GM12878 (cell line): Measurements from ENCODE around the gene PELO. TPM values are rescaled to one million over a fixed set of nuclear protein-coding genes. Genes with fewer than 3 reads are reported as not detected.

ENCODE experiments used
- ATAC-seq: fragments of 200-7000 bp; cut with Tn5 transposase; 3 replicates; pipeline ENCODE4 v1.9.1; 2020; ENCODE audit warnings: mild to moderate bottlenecking, moderate library complexity
- BruUV-seq: library from RNA; stranded (reverse); fragments of 400-500 nt; replicated peaks from 2 replicates; lab custom pipeline; 2021; lab: Mats Ljungman, UMichigan
- CTCF ChIA-PET: fragments of 300-600 bp; sonication (Branson Sonifier 250); formaldehyde crosslinking; extraction: SDS; loops from one replicate; lab custom pipeline; 2021; ENCODE audit warnings: inconsistent platforms; lab: Yijun Ruan, JAX
- POLR2A ChIA-PET: fragments of 350-600 bp; formaldehyde crosslinking; extraction: SDS; loops from one replicate; lab custom pipeline; 2021; ENCODE audit warnings: inconsistent platforms; lab: Charles Lee
- RAD21 ChIA-PET: fragments of 300-600 bp; sonication (Branson Sonifier 250); formaldehyde crosslinking; loops from one replicate; lab custom pipeline; 2023; ENCODE audit warnings: antibody characterized with exemption; ENCODE audit not compliant: unreplicated experiment; lab: Charles Lee
- SMC1A ChIA-PET: fragments of 300-600 bp; sonication (Branson Sonifier 250); formaldehyde crosslinking; loops from one replicate; lab custom pipeline; 2023; ENCODE audit not compliant: unreplicated experiment, uncharacterized antibody; lab: Charles Lee
- DNase-seq: peaks from one replicate; pipeline ENCODE4 v3.0.0-alpha.2; 2011; ENCODE audit warnings: low read depth, low spot score
- FAIRE-seq: peaks from 3 replicates; lab custom pipeline; 2011; peaks lifted over from hg19 to GRCh38; lab: Jason Lieb, UNC
- H2AFZ ChIP-seq: 2 replicates; pipeline ENCODE4 v1.6.0; 2011; ENCODE audit warnings: low read depth, low read length, control low read depth; ENCODE audit not compliant: control insufficient read depth
- H3K27ac ChIP-seq: 2 replicates; pipeline ENCODE4 v1.5.1; 2011; ENCODE audit warnings: control low read depth; ENCODE audit not compliant: control insufficient read depth, insufficient read depth
- H3K27me3 ChIP-seq, 2 experiments: replicated peaks in 1 of 2; 2 replicates each; pipeline versions ENCODE4 v1.6.0 to v1.6.1; 2011; ENCODE audit warnings: low read length in 1 of 2; ENCODE audit not compliant: control insufficient read depth in 2 of 2, insufficient read depth in 2 of 2
- H3K36me3 ChIP-seq, 2 experiments: 2 replicates each; pipeline ENCODE4 v1.5.1; 2011; ENCODE audit warnings: low read length in 1 of 2; ENCODE audit not compliant: control insufficient read depth in 2 of 2, insufficient read depth in 2 of 2
- H3K4me1 ChIP-seq: 2 replicates; pipeline ENCODE4 v1.6.1; 2011; ENCODE audit warnings: mild to moderate bottlenecking, low read length, moderate library complexity, mixed read lengths; ENCODE audit not compliant: control insufficient read depth, insufficient read depth
- H3K4me2 ChIP-seq: 2 replicates; pipeline ENCODE4 v1.6.0; 2011; ENCODE audit warnings: control low read depth; ENCODE audit not compliant: control insufficient read depth, insufficient read depth
- H3K4me3 ChIP-seq: fragments of 200-600 bp; sonication (generic); 2 replicates; pipeline ENCODE4 v1.5.1; 2016
- H3K79me2 ChIP-seq: 2 replicates; pipeline ENCODE4 v1.6.0; 2011; ENCODE audit warnings: low read length; ENCODE audit not compliant: control insufficient read depth, insufficient read depth
- H3K9ac ChIP-seq: 2 replicates; pipeline ENCODE4 v1.8.0; 2011; ENCODE audit warnings: low read length, control low read depth, mixed read lengths; ENCODE audit not compliant: control insufficient read depth, insufficient read depth
- H3K9me3 ChIP-seq: replicated peaks from 3 replicates; pipeline ENCODE4 v1.5.1; 2011; ENCODE audit warnings: mild to moderate bottlenecking, low read length; ENCODE audit not compliant: control insufficient read depth, insufficient read depth
- H4K20me1 ChIP-seq: 2 replicates; pipeline ENCODE4 v1.6.0; 2011; ENCODE audit not compliant: control insufficient read depth, insufficient read depth
- IKZF1 ChIP-seq: fragments of 450-650 bp; conservative IDR thresholded peaks from 2 replicates; pipeline ENCODE4 v1.6.1; 2017; ENCODE audit warnings: antibody characterized with exemption, mild to moderate bottlenecking
- MYC ChIP-seq: IDR thresholded peaks from 2 replicates; pipeline ENCODE4 v1.6.1; 2011; ENCODE audit warnings: mild to moderate bottlenecking, low read length, moderate library complexity, inconsistent platforms; ENCODE audit not compliant: insufficient read depth, insufficient replicate concordance, insufficient read length, severe bottlenecking
- NFYB ChIP-seq: IDR thresholded peaks from 2 replicates; pipeline ENCODE4 v1.6.1; 2011; ENCODE audit warnings: low read depth, mild to moderate bottlenecking, low read length, improper control_type of control experiment, moderate library complexity; ENCODE audit not compliant: insufficient read depth
- PML ChIP-seq: IDR thresholded peaks from 2 replicates; pipeline ENCODE4 v1.6.1; 2012; ENCODE audit warnings: low read length, inconsistent platforms
- SREBF2 ChIP-seq: IDR thresholded peaks from 2 replicates; pipeline ENCODE4 v1.6.1; 2012; ENCODE audit warnings: mild to moderate bottlenecking, low read length
- SRF ChIP-seq, 2 experiments: IDR thresholded peaks; 2 replicates each; pipeline ENCODE4 v1.6.1; 2011; ENCODE audit warnings: low read depth in 2 of 2, low read length in 2 of 2, mild to moderate bottlenecking in 1 of 2, moderate library complexity in 1 of 2
- STAT3 ChIP-seq: IDR thresholded peaks from 2 replicates; pipeline ENCODE4 v1.6.1; 2011; ENCODE audit warnings: low read depth, low read length, improper control_type of control experiment
- WGBS: methylation state at CpG from one replicate; pipeline ENCODE4 v1.1.6; 2016; ENCODE audit warnings: low lambda C conversion rate; ENCODE audit not compliant: insufficient replicate concordance, insufficient coverage; ENCODE audit errors: missing lambda C conversion rate; 5-methylcytosine and 5-hydroxymethylcytosine counted together
- in situ Hi-C: fragments of 300-500 bp; cut with MboI; formaldehyde crosslinking; loops from 9 replicates; pipeline ENCODE4 v1.14.3; 2018; ENCODE audit warnings: mixed read lengths
- intact Hi-C: fragments of 100-400 bp; cut with micrococcal nuclease; formaldehyde crosslinking; loops from one replicate; pipeline ENCODE4 v1.14.2; 2022; ENCODE audit not compliant: unreplicated experiment
- polyA plus RNA-seq, 11 experiments: library from polyadenylated mRNA; depleted of rRNA in 4 of 11; unstranded in 6 of 11; stranded (reverse) in 5 of 11; fragments of >200 nt; fragmentation: Nextera tagmentation in 4 of 11; fragmentation: Illumina TruSeq in 1 of 11; extraction: Ambion mirVana in 4 of 11; extraction: Trizol in 1 of 11; gene quantifications; 1 replicate in 1 of 11; 2 replicates in 10 of 11; pipeline versions ENCODE4 v1.2.1 to v1.2.3, GENCODE V29; 2011 to 2016; ENCODE audit warnings: inconsistent platforms in 2 of 11, missing spikeins in 2 of 11, low read depth in 1 of 11
- total RNA-seq, 4 experiments: library from RNA; depleted of rRNA in 3 of 4; stranded (reverse); fragments of >200 nt in 3 of 4; fragmentation: Illumina TruSeq in 1 of 4; extraction: Trizol in 1 of 4; gene quantifications; 2 replicates each; pipeline versions ENCODE4 v1.2.1 to v1.2.3, GENCODE V29; 2013 to 2021
- TF ChIP-seq, protein P1 (sequence below): IDR thresholded peaks from 2 replicates; pipeline ENCODE4 v1.6.1; 2011; ENCODE audit warnings: borderline replicate concordance, low read depth, mild to moderate bottlenecking, moderate library complexity, mixed read lengths, low read length; ENCODE audit not compliant: insufficient read depth; ENCODE audit errors: extremely low read length
- TF ChIP-seq, protein P2 (sequence below): IDR thresholded peaks from 2 replicates; pipeline ENCODE4 v1.6.1; 2012; ENCODE audit warnings: low read depth, low read length, improper control_type of control experiment
- TF ChIP-seq, protein P3 (sequence below): fragments of 450-650 bp; formaldehyde crosslinking; IDR thresholded peaks from 2 replicates; pipeline ENCODE4 v1.4.0; 2022; ENCODE audit warnings: mild to moderate bottlenecking, moderate library complexity
- TF ChIP-seq, protein P4 (sequence below): IDR thresholded peaks from 2 replicates; pipeline ENCODE4 v1.6.1; 2011; ENCODE audit warnings: low read depth, low read length, improper control_type of control experiment, borderline replicate concordance

The PELO gene
- total and polyA plus RNA-seq, 10 of the 15 experiments (the other 5 are each of a cell fraction or from before 2014, with no cell fraction given) = 5.6 to 11.9 (median 8.7) TPM

DNA sequence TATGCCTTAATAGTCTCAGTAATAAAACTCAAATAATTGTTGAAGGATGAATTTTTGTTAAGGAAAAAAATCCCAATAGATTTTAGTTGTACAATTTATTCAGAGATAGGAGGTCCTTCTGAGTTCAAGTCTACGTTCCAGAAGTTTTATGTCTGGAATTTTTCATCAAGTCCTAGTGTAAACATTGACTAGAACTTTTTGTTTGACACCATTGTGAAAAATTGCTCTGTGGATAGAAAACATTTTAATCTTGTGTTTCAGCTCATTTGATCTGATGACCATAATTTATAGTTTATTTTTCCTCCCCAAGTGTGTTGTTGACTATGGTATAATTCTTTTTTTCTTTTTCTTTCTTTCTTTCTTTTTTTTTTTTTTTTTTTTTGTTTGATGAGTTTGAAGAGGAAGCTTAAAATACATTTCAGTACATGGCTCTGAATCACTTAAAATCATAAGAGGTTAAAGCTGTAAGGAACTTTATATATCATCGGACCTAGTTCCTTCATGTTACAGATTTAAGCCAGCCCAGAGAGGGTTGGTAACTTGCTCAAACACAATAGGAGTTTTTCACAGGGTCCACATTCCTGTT is 20.7 kb downstream of the PELO start:
- FAIRE-seq = no peak
- intact Hi-C loops = no loop called here
- H3K79me2 ChIP-seq = peaks cover 7% of the 10 kb centered on the region
- H3K4me2 ChIP-seq = no peak overlapping the region
- CTCF ChIA-PET = interaction anchor here (1.0 to 1.6 kb wide), 2 partner anchors 9 to 131 kb away, joined by 3 to 5 read pairs; no protein-coding TSS in a partner anchor
- TF ChIP-seq, protein P1, sequence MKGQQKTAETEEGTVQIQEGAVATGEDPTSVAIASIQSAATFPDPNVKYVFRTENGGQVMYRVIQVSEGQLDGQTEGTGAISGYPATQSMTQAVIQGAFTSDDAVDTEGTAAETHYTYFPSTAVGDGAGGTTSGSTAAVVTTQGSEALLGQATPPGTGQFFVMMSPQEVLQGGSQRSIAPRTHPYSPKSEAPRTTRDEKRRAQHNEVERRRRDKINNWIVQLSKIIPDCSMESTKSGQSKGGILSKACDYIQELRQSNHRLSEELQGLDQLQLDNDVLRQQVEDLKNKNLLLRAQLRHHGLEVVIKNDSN = no peak
- no peak for TF ChIP-seq MYC
- TF ChIP-seq, protein P2, sequence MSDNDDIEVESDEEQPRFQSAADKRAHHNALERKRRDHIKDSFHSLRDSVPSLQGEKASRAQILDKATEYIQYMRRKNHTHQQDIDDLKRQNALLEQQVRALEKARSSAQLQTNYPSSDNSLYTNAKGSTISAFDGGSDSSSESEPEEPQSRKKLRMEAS = no peak
- TF ChIP-seq SREBF2 = no peak
- no peak for TF ChIP-seq NFYB
- TF ChIP-seq, protein P3, sequence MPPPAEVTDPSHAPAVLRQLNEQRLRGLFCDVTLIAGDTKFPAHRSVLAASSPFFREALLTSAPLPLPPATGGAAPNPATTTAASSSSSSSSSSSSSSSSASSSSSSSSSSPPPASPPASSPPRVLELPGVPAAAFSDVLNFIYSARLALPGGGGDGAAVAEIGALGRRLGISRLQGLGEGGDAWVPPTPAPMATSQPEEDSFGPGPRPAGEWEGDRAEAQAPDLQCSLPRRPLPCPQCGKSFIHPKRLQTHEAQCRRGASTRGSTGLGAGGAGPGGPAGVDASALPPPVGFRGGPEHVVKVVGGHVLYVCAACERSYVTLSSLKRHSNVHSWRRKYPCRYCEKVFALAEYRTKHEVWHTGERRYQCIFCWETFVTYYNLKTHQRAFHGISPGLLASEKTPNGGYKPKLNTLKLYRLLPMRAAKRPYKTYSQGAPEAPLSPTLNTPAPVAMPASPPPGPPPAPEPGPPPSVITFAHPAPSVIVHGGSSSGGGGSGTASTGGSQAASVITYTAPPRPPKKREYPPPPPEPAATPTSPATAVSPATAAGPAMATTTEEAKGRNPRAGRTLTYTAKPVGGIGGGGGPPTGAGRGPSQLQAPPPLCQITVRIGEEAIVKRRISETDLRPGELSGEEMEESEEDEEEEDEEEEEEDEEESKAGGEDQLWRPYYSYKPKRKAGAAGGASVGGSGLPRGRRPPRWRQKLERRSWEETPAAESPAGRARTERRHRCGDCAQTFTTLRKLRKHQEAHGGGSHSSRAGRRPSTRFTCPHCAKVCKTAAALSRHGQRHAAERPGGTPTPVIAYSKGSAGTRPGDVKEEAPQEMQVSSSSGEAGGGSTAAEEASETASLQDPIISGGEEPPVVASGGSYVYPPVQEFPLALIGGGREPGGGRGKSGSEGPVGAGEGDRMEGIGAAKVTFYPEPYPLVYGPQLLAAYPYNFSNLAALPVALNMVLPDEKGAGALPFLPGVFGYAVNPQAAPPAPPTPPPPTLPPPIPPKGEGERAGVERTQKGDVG = no peak
- TF ChIP-seq, protein P4, sequence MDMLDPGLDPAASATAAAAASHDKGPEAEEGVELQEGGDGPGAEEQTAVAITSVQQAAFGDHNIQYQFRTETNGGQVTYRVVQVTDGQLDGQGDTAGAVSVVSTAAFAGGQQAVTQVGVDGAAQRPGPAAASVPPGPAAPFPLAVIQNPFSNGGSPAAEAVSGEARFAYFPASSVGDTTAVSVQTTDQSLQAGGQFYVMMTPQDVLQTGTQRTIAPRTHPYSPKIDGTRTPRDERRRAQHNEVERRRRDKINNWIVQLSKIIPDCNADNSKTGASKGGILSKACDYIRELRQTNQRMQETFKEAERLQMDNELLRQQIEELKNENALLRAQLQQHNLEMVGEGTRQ = no peak
- TF ChIP-seq IKZF1 = no peak
- no peak for TF ChIP-seq STAT3
- no peak for TF ChIP-seq SRF (IDR thresholded peaks at IDR 0.05; ENCODE audit: low read depth in 2 of 2, low read length in 2 of 2)
- no peak for TF ChIP-seq PML
- TF ChIP-seq, all 136 proteins: peak for 0
- in situ Hi-C loops = no loop called here
- Histone ChIP-seq H3K27ac (no peak overlapping the region), H3K27me3 (no peaks in the 10 kb centered on the region), H4K20me1 (no peaks in the 10 kb centered on the region), H2AFZ (no peak overlapping the region), H3K9ac (no peak overlapping the region), H3K9me3 (no peaks in the 10 kb centered on the region), H3K4me1 (0 out of 2 replicates have a peak, but pooled peaks cover 3% of the 10 kb centered on the region), H3K4me3 (no peak overlapping the region), H3K36me3 (no peaks in the 10 kb centered on the region)
- ChIA-PET RAD21 (no interaction called here), SMC1A (interaction anchor here (1.3 to 1.9 kb wide), 2 partner anchors 9 to 13 kb away, joined by 3 to 4 read pairs; no protein-coding TSS in a partner anchor), POLR2A (interaction anchor here (0.5 kb wide), 1 partner anchor 170 kb away, joined by 4 read pairs; no protein-coding TSS in a partner anchor)
- 100% methylated on average over 2 of the region's 2 CpGs for WGBS
- no peak for ATAC-seq
- no TSS peak for BruUV-seq
- no peak for DNase-seq
